ENCODE measurements around the gene SMAD3. TPM values are rescaled to one million over a fixed set of nuclear protein-coding genes. Genes with fewer than 3 reads are reported as not detected.

Gene SMAD3
- total and polyA plus RNA-seq, 2 of the 4 experiments (the other 2 are of a cell fraction), result 71.0 to 177 TPM

GRCh38 chr15:67119238-67119846 lies 53.9 kb downstream of the SMAD3 start:
- no peak for ATAC-seq (ENCODE audit: low read depth)
- WGBS, 2 experiments (ENCODE audit: extremely low coverage in 2 of 2, insufficient read length in 1 of 2), result no CpG with 5 or more reads among the region's 6 CpGs
- ChIA-PET CTCF (no interaction called here), POLR2A (ENCODE audit: unreplicated experiment) (interaction anchor here (0.5 to 0.7 kb wide), 2 partner anchors 32 to 625 kb away, joined by 3 read pairs; no protein-coding TSS in a partner anchor)
- Histone ChIP-seq H4K8ac (ENCODE audit: low read depth in 2 of 2, low read length in 2 of 2) (peak overlapping the region; percentile 95 to 97), H2BK15ac (ENCODE audit: low read depth, low read length) (peak overlapping the region; percentile 13; the same call in 2 of the 3 replicates), H3K27me3 (ENCODE audit: control insufficient read depth, insufficient read depth, low read length) (no peaks in the 10 kb centered on the region), H3K4ac (ENCODE audit: low read depth, low read length) (peak overlapping the region; percentile 54), H4K91ac (ENCODE audit: insufficient read depth, low read depth, low read length) (peak overlapping the region; percentile 83), H2AFZ (replicated peaks; ENCODE audit: low read length, poor library complexity) (no peak overlapping the region), H3K4me3 (ENCODE audit: insufficient read depth, low read depth, low read length) (no peak overlapping the region), H2AK9ac (replicated peaks; ENCODE audit: low read depth, low read length, poor library complexity) (no peak overlapping the region), H3K9me3 (ENCODE audit: control insufficient read depth, insufficient read depth, low read length) (no peaks in the 10 kb centered on the region), H3K9me1 (ENCODE audit: insufficient read depth, low read length) (peaks cover 61% of the 10 kb centered on the region), H4K5ac (ENCODE audit: low read depth, low read length) (peak overlapping the region; percentile 86), H2BK120ac (ENCODE audit: low read depth, low read length) (peak overlapping the region; percentile 97), H3K36me3 (ENCODE audit: control insufficient read depth, insufficient read depth, low read length) (peaks cover 44% of the 10 kb centered on the region), H3K18ac (ENCODE audit: low read depth, low read length) (peak overlapping the region; percentile 91), H2BK5ac (ENCODE audit: low read depth, low read length, poor library complexity, severe bottlenecking) (peak overlapping the region; percentile 97), H3K79me1 (ENCODE audit: low read depth in 1 of 2, low read length in 2 of 2) (peaks cover 13 to 85% of the 10 kb centered on the region in 2 experiments), H3K23ac (ENCODE audit: low read depth, low read length) (peak overlapping the region; percentile 85), H3K9ac (ENCODE audit: low read depth, low read length) (peak overlapping the region; percentile 16; the same call in 1 of the 2 replicates), H2BK20ac (ENCODE audit: low read depth, low read length) (peak overlapping the region; percentile 73; the same call in 1 of the 2 replicates), H4K20me1 (ENCODE audit: insufficient read depth, low read length) (peaks cover 27% of the 10 kb centered on the region; the same call in 1 of the 2 replicates), H2AK5ac (ENCODE audit: low read depth, low read length) (peak overlapping the region; percentile 56), H3K4me2 (ENCODE audit: low read depth, low read length) (no peak overlapping the region), H3K56ac (ENCODE audit: extremely low read depth, insufficient read depth, low read length) (no peak overlapping the region), H3K4me1 (ENCODE audit: control insufficient read depth, insufficient read depth, low read length) (peaks cover 63% of the 10 kb centered on the region), H3K14ac (replicated peaks; ENCODE audit: low read depth, low read length) (peak overlapping the region; percentile 55), H3K27ac (ENCODE audit: insufficient read depth, low read length) (peak overlapping the region; percentile 99)
- BruUV-seq (replicated peaks), result no TSS peak
- dilution Hi-C loops (cut with HindIII; ENCODE audit: low sequenced_read_pairs, unreplicated experiment), result no loop called here
- TF ChIP-seq, protein P1, sequence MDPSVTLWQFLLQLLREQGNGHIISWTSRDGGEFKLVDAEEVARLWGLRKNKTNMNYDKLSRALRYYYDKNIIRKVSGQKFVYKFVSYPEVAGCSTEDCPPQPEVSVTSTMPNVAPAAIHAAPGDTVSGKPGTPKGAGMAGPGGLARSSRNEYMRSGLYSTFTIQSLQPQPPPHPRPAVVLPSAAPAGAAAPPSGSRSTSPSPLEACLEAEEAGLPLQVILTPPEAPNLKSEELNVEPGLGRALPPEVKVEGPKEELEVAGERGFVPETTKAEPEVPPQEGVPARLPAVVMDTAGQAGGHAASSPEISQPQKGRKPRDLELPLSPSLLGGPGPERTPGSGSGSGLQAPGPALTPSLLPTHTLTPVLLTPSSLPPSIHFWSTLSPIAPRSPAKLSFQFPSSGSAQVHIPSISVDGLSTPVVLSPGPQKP (IDR thresholded peaks at IDR 0.05; ENCODE audit: borderline replicate concordance, low read depth, low read length), result no peak
- TF ChIP-seq RAD21 (IDR thresholded peaks at IDR 0.05; ENCODE audit: low read length), result no peak
- no peak for TF ChIP-seq CTCF (conservative IDR thresholded peaks at IDR 0.05; ENCODE audit: low read depth, low read length)
- TF ChIP-seq MAFK (IDR thresholded peaks at IDR 0.05; ENCODE audit: low read depth, low read length), result no peak
- no peak for TF ChIP-seq CHD1 (IDR thresholded peaks at IDR 0.05; ENCODE audit: low read depth, low read length)
- no peak for TF ChIP-seq MXI1 (IDR thresholded peaks at IDR 0.05; ENCODE audit: borderline replicate concordance, low read depth, low read length)
- no peak for TF ChIP-seq SMC3 (IDR thresholded peaks at IDR 0.05; ENCODE audit: low read depth, low read length)
- no peak for TF ChIP-seq RFX5 (IDR thresholded peaks at IDR 0.05; ENCODE audit: low read depth, low read length)
- no peak for TF ChIP-seq POLR2A (IDR thresholded peaks at IDR 0.05; ENCODE audit: low read depth, low read length)
- TF ChIP-seq MAZ (IDR thresholded peaks at IDR 0.05; ENCODE audit: borderline replicate concordance, low read depth, low read length), result no peak
- TF ChIP-seq RCOR1 (IDR thresholded peaks at IDR 0.05; ENCODE audit: insufficient replicate concordance, low read length), result no peak
- no peak for TF ChIP-seq USF2 (IDR thresholded peaks at IDR 0.05; ENCODE audit: low read depth, low read length)
- no peak for TF ChIP-seq CEBPB (IDR thresholded peaks at IDR 0.05; ENCODE audit: low read depth, low read length)
- no peak for TF ChIP-seq FOS (IDR thresholded peaks at IDR 0.05; ENCODE audit: low read depth, low read length)
- no peak for TF ChIP-seq NFE2L2 (IDR thresholded peaks at IDR 0.05; ENCODE audit: low read depth, low read length)
- in situ Hi-C loops (cut with MboI; ENCODE audit: low sequenced_read_pairs), result no loop called here
- DNase-seq, result no peak
- intact Hi-C loops (cut with micrococcal nuclease), result no loop called here
